Activated T-cell treated with anti-CD3 and anti-CD28 coated beads for 4 hours (primary cell): ENCODE data around the gene PIGQ.

Experiments used
- DNase-seq: peaks from one replicate; pipeline ENCODE4 v3.0.0-alpha.2; 2020

Gene PIGQ

GRCh38 chr16:610513-611381 is 41.0 kb downstream of the PIGQ start:
- peak; percentile 42 for DNase-seq

- DNase-seq, result no peak
Measured at GRCh38 chr16:615122-615521, 45.4 kb downstream of the PIGQ start.

DNA sequence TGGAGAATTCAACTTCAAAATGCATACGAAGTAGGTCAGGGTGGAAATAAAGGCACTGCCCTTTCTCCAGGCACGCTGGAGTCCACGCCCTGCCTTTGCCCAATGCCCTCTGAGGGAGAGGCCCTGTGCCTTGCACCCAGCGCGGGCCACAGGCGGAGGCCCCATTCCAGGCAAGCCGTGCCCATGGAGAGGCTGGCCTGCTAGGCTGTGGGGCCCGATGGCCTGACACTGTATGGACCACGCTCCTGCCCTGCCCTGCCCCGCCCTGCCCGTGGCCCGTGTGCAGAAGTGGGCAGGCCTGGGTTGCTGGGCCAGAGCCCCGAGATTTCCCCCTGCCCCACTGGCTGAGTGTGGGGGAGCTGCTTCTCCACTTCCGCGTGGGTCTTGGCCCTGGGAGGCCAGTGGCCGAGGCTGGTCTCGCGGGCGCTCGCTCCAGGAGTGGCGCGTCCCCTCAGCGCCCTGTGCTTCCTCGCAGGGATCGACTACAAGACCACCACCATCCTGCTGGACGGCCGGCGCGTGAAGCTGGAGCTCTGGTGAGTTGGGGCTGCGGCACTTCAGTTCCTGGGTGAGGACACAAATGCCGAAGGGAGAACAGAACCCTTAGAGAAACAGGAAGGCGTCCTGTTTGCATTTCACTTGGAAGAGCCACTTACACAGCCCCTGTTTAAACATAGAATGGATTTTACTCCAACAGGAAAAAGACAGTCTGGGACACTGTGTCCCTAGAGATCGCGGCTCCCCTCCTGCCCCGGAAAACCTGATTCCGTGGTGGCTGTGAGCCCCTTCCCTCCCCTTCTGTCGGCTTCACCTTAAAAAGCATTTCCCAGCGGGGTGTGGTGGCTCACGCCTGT is 47.2 kb downstream of the PIGQ start:
- no peak for DNase-seq

DNA sequence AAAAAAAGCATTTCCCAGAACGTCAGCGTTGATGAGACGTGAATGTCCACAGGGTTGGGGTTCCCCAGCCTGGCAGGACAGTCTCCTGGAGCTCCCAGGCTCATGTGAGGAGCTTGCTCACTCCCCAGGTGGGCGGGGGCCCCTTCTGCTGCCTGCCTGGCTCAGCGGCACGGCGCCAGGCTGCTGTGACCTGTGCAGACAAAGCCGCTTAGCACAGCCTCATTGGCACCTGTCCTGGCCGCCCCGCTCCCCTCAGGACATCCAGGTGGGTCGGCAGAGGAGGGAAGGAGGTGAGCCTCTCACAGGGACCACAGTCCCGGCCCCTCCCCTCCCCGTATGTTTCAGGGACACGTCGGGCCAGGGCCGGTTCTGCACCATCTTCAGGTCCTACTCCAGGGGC is 48.1 kb downstream of the PIGQ start:
- no peak for DNase-seq

GRCh38 chr16:619476-620100 is 49.8 kb downstream of the PIGQ start:
- DNase-seq, result no peak

GRCh38 chr16:620700-621525 is 51.1 kb downstream of the PIGQ start:
- DNase-seq, result no peak

DNA sequence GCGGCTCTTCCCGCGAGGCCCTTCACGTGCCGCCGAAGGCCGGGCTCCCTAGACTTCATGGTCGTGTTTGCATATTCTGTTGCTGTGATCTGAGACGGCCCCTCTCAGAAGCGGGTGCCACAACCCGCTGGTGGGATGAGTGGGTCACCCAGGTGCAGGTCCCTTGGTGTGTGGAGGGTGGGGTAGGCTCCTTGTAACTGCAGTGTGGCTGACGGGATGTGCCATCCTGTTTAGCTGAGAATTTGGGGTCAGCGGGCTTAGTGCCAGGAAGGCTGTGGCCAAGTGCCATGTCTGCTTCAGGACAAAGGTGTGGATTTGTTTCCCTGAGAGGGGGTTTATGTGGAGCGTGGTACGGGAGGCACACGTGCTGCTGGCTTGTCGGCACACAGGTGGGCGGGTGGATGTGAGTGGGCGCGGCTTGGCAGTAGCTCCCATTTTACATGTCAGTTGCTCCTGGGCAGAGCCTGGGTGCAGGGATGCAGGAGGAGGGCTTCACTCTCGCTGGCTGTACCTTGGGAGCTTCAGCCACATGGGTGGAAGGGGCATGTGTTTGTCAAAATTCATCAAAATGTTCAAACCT is 51.8 kb downstream of the PIGQ start:
- no peak for DNase-seq

DNA sequence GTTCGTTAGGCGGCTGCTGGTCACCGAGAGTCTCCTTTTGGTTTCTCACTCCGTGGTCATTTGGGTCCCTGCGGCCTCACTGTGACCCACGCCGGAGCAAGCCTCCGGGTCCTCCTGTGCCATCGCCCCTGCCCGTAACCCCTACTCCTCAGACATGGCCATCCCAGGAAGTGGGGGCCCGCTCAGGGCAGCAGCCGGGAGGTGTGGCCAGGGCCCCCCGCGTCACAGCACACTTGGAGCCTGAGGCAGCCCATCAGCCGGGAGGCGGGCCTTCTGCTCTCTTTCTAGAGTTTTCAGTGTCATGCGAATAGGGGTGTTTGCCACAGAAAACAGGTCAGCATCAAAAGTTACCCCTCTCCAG is 53.1 kb downstream of the PIGQ start:
- DNase-seq, result no peak

DNA sequence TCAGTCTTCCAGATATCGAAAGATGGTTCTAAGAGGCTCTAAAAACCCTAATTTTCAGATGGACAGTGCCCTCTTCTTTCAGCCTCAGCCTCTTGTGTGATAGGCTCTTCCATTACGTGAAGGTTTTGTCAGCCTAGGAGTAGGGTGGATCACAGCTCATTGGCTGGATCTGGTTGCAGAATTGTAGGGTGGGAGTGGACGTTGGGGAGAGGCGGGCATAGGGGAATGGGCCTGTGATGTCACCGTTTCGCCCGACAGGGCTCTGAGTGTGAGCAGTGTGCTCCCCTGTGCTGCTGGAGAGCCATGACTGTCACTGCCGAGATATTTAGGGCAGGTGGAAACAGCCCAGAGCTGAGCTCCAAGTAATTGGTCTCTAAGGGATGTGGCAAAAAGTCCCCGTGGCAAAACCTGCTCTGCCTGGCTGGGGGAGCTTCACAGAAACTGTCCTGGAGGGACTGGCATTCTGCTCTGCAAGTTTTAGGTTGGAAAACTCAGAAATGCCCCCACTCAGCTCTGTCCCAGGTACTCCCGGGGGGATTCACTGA is 54.8 kb downstream of the PIGQ start:
- no peak for DNase-seq

DNA sequence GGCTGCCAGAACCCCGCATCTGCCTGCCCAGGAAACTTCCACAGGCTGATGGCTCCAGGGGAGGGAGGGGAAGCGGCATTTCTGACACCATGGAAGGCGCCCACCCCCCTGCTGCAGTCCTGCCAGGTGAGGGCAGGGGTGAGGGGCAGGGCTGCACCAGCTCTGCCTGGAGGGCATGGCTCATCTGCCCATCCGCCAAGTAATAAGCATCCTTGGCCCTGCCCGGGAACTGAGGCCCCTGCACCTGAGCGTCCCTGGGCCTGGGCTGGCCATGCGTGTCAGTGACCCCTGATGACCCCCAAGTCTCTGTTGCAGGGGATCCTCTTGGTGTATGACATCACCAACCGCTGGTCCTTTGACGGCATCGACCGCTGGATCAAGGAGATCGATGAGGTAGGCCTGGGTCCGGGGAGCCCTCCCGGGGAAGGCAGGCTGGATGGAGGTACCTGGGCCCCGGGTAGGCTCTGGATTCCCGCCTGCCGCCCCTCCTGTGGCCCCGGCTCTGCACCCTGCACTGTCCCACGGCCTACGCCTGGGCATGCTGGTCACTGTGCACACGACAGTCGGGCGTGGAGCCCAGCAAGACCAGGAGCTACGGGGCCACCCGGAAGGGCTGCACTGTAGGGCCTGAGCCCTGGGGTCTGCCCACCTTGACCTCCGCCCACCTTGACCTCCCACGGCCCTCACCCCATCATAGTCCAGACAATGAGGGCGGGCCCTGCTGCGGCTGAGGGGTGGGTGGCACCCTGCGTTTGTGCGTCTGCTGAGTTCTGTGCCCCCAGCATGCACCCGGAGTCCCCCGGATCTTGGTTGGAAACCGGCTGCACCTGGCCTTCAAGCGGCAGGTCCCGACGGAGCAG is 55.6 kb downstream of the PIGQ start:
- no peak for DNase-seq

DNA sequence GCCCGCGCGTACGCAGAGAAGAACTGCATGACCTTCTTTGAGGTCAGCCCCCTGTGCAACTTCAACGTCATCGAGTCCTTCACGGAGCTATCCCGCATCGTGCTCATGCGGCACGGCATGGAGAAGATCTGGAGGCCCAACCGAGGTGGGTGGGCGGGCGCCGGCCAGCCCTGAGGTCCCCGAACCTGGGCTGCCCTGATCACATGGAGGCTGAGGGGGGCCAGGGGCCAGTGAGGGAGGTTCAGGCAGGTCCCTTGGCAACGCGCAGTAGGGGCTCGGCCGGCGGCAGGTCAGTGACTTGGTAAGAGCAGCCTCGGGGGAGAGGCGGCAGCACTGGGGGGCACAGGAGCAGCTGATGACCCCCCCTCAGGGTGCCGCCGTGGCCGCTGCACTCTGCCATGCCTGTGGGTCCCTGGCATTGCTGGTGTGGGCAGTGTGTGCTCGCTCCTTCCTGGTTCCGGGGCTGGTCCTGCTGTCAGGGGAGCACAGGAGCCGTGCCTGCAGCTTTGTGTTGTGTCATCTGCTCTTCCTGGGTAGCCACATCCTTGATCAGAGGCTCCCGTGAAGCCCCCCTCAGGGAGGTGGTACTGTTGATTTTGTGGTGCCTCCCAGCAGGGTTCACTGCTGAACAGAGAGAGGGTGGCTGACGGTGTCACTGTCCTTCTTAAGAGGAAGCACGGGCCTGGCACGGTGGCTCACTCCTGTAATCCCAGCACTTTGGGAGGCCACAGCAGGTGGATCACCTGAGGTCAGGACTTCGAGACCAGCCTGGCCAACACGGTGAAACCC is 56.4 kb downstream of the PIGQ start:
- DNase-seq, result no peak

- DNase-seq, result no peak
Measured at GRCh38 chr16:626787-627453, 57.2 kb downstream of the PIGQ start.

DNA sequence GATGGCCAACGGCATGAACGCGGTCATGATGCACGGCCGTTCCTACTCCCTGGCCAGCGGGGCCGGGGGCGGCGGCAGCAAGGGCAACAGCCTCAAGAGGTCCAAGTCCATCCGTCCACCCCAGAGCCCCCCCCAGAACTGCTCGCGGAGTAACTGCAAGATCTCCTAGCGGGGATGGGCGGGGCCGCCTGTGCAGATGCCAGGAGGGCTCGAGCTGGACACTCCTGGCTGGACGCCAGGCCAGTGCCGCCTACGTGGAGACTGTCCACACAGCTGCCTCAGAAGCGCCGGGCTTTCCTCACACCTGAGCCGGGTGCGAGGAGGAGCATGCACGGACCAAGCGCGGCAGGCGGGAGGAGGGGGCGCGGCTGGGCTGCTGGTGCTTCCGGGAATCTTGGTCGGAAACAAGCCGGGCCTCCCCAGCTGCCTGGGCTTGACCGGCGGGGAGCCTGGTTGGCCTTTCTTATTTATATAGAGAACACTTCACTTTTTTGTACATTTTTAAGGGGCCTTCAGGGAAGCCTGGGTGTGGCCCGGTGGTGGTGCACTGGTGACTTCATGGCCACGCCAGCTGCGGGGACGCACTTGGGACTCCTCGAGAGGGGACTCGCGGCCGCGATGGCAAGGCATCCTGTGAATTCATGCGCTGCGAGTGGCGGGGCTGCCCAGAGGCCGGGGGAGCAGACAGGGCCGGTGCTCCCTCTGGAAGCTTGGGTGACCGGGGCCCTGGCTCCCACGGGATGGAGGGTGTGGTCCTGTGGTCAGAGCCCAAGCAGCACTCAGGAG is 57.9 kb downstream of the PIGQ start:
- DNase-seq, result no peak

DNA sequence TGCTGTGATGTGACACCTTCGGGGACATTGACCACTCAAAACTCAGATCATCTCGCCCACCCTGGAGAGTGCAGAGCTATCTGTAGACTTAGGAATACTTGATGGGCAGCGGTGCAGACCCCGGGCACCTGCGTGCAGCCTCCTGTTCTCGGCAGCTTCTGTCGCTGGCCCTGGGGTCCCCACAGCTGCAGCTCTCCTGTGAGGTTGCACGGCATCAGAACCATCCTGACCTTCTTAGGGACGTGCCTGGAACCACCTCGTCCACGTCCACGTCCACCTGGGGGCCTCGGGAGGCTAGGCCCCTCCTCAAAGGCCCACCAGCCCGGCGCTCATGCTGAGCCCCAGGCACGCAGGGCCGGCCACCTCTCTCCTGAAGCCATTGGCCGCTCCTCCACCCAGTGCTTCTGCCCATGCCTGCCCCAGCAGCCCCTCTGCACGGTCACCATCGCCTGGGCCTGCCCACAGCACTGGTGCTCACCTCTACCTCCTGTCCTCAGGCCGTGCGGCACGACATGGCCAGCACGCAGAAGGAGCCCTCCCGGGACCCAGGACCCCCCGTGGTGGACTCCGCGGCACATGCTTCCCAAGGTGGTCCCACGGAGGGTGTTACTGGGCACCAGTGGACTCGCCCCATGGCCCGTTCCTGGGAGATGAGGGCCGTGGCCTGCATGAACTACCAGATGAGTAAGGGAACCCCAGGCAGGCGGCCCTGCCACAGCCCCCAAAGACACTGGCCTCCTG is 58.7 kb downstream of the PIGQ start:
- no peak for DNase-seq

- no peak for DNase-seq
Measured at GRCh38 chr16:629185-629832, 59.5 kb downstream of the PIGQ start.

- DNase-seq, result no peak
Measured at GRCh38 chr16:629833-630248, 60.1 kb downstream of the PIGQ start.

DNA sequence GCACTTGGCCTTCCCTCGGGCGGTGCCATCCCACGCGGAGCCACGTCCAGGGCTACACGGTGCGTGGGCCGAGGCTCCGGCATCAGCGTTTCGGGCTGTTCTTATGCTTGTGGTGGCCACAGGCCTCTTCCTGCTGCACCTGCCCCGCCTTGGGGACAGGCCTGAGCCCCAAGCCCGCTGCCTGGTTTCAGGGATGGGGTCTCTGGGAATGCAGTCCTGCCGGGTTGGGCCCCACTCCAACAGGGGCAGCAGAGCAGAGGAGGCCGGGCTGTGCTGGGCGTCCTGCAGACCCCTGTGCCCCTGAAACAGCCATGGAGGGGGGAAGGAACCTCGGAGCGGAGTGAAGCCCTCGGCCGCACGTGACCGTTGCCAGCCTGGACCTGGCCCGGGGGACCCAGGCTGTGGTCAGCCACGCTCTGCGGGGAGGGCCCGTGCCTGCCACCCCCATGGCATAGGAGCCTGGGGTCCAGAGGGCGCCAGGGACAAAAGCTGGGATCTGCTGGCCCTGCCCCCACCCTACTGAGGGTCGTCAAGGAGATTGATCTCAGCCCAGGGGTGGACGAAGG is 60.6 kb downstream of the PIGQ start:
- DNase-seq, result no peak
